Glomerular visceral epithelial cell (primary cell): Measurements from ENCODE around the gene AARSD1.
A peak's percentile ranks its signal among the peaks of the same experiment; 100 is the strongest.
"Not testable (repeated sequence)": the region's sequence is repeated elsewhere in the genome, so short reads cannot be mapped to it uniquely, and the experiment has no call there.

Experiments used
- DNase-seq: peaks from one replicate; pipeline ENCODE4 v3.0.0-alpha.2; 2016; ENCODE audit errors: extremely low spot score

AARSD1 gene, protein sequence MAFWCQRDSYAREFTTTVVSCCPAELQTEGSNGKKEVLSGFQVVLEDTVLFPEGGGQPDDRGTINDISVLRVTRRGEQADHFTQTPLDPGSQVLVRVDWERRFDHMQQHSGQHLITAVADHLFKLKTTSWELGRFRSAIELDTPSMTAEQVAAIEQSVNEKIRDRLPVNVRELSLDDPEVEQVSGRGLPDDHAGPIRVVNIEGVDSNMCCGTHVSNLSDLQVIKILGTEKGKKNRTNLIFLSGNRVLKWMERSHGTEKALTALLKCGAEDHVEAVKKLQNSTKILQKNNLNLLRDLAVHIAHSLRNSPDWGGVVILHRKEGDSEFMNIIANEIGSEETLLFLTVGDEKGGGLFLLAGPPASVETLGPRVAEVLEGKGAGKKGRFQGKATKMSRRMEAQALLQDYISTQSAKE

DNA sequence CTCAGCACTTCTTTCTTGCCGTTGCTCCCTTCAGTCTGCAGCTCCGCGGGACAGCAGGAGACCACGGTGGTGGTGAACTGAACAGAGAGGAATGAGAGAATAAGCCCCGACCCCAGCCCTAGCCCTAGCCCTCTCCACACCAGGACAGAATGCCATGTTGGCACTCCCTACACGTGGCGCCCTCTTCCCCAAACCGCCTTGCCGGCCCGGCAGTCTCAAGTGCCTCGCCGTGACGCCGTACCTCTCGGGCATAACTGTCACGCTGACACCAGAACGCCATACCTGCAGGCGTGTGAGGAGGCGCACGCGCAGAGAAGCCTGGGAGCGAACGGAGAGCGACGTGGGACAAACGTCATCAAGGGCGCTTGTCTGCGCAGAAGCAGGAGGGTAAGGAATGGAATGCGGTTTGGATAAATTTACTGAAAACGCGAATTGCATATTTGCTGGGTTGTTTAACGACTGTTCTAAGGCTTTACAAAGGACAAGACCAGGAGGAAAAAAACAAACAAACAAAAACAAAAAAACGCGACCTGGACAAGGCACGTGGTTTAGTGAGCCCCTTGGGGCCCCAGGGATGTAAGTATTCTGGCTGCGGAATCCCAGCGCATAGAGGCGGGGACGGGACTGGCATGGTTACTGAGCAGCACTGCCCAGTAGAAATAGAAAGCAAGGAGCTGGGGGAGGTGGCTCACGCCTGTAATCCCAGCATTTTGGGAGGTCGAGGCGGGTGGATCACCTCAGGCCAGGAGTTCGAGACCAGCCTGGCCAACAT is at the start of gene AARSD1:
Gene AARSD1, minus strand, starts transcription at position 294 of the 772 bp plus-strand sequence. Its CDS starts 14 bp downstream, at position 280.
- DNase-seq: peak; percentile 87

DNA sequence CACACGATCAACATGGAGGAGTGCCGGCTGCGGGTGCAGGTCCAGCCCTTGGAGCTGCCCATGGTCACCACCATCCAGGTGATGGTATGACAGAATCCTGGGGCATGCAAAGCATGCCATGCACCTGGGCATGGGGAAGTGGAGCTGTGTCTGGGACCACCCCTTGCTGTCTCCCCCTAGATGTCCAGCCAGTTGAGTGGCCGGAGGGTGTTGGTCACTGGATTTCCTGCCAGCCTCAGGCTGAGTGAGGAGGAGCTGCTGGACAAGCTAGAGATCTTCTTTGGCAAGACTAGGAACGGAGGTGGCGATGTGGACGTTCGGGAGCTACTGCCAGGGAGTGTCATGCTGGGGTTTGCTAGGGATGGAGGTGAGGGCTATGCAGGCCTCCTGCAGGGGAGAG is 49.0 kb upstream of the AARSD1 start:
- DNase-seq: no peak

DNA sequence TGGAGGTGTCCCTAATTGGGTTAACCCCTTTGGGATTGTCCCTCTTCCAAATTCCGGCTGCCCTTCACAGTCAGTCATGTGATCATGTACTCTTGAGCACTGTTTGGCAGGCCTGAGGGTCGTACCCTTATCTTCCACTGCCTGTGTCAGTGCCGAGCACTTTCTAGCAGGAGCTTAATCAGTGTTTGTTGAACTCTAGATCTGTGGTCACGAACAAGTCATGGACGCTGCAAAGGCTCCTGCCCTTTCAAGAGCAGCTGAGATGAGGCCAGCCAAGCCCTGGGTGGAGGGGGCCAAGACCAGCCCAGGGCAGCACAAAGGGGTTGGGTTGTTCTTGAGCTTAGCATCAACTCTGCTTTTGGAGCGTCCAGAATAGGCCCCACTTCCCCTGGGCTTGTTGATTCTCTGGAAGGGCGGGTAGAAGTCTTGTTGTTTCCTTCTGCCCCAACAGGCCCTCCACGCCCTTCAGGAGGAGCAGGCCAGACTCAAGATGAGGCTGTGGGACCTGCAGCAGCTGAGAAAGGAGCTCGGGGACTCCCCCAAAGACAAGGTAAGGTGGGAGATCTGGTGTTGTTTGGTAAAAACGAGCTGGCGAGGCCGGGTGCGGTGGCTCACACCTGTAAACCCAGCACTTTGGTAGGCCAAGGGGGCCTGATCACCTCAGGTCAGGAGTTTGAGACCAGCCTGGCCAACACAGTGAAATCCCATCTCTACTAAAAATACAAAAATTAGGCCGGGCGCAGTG is 47.6 kb upstream of the AARSD1 start:
- DNase-seq: no peak

DNA sequence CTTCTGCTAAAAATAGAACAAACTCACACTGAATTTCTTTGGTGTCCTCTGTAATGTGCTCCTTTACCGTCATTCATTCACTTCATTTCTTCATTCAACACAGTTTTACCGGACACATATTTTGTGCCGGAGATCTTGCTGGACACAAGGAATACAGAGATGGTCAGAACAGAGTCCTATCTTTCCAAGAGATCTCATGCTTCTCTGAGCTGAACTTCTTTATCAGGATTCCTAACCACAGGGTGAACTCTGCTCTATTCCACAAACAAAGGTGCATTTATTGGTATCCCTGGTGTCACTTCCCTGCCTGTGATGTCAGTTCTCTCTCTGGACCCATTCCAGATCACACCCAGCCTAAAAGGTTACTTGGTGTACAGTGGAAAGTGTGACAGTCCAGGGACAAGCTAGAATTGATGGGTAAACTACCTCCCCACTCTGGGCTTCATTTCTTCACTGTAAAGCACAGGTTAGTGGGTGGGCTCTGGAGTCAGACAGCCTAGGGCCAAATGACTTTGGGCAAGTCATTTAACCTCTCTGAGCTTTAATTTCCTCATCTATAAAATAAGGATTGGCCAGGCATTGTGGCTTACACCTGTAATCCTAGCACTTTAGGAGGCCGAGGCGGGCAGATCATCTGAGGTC is 46.5 kb upstream of the AARSD1 start:
- no peak for DNase-seq

DNA sequence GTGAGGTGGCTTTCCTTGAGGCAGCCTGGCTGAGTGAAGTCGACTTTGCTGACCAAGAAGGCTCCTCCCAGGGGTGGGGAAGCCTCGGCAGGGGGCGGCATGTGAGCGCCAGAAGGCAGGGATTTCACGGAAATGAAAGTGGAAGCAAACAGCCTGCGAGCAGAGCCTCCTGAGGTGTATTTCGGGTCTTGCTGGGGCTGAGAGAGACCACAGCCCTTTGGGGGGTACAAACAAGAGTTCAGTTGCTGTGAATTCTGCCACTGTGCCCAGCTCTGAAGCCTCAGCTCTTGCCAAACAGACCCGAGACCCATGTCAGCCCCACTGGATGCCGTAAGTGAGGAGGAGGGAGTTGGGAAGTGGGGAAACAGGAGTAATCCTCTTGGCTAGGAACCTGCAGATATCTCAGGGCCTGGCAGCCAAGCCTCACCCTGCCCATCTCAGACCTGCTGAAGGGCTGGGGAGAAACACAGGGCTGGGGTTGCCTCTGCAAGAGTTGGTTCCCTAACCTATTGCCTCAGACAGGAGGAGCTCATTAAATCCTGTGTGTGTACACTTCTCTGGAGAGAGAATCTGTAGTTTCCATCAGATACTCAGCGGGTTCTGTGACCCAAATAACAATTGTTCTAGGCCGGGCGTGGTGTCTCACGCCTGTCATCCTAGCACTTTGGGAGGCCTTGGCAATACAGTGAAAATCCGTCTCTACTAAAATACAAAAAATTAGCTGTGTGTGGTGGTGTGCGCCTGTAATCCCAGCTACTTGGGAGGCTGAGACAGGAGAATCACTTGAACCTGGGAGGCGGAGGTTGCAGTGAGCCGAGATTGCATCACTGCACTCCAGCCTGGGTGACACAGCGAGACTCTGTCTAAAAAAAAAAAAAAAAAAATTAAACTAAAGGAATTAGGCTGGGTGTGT is 42.6 kb upstream of the AARSD1 start, which contains the start of gene IFI35:
Gene IFI35, plus strand, starts transcription at position 146 of the 913 bp plus-strand sequence. Its CDS starts 164 bp downstream, at position 310.
- DNase-seq: peak; percentile 86

DNA sequence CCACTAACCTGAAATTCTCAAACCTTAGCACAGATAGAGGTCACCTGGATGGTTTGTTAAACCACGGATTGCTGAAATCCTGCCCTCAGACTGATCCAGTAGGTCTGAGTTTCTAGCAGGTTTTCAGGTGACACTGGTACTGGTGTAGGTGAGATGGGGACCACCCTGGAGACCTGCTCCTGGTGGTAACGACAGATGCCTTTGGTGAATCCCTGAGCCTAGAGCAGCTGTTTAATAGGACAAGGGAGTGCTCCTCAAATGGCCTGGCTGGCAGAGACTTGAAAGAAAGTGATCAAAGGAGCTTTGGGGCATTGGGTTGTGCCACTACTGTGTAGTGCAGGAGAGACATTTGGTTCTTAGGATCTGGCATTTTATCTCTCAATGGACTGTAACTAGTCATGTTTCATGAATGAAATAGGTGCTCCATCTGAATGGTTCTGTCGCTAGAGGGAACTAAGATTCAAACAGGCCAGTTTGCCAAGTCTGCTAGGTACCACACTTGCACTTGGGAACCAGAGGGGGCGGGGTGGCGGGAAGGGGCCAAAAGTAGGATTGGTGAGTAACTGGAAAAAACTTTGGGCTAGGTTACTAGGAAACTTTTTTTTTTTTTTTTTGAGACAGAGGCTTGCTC is 39.4 kb upstream of the AARSD1 start:
- DNase-seq: peak; percentile 57

DNA sequence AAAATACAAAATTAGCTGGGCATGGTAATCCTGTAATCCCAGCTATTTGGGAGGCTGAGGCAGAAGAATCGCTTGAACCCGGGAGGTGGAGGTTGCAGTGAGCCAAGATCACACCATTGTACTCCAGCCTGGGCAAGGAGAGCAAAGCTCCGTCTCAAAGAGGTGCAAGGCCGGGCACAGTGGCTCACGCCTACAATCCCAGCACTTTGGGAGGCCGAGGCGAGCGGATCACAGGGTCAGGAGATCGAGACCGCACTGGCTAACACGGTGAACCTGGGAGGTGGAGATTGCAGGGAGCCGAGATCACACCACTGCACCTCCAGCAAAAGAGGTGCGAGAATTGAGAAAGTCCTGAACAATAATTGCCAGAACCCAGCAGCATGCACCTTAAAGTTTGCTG is 36.6 kb upstream of the AARSD1 start:
- DNase-seq: not testable (repeated sequence)

DNA sequence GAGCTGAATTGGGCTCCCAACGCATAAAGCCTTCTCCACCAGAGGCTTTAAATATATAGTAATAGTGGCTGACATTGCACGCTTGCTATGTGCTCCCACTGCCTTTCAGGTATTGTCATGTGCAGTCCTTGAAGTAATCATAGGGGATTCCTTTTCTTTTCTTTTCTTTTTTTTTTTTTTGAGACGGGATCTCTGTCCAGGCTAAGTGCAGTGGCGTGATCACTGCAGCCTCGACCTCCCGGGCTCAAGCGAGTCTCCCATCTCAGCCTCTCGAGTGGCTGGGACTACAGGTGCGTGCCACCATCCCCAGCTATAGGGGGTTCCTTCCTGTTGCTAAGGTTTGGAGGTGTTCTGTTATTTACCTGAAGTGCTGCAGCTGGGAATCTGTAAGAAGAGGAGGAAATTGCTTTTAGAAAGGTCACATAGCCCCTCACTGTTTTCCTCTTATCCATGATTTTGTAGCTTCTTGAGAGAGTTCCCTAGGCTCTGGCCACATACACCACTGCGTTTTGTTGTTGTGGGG is 34.8 kb upstream of the AARSD1 start:
- no peak for DNase-seq

DNA sequence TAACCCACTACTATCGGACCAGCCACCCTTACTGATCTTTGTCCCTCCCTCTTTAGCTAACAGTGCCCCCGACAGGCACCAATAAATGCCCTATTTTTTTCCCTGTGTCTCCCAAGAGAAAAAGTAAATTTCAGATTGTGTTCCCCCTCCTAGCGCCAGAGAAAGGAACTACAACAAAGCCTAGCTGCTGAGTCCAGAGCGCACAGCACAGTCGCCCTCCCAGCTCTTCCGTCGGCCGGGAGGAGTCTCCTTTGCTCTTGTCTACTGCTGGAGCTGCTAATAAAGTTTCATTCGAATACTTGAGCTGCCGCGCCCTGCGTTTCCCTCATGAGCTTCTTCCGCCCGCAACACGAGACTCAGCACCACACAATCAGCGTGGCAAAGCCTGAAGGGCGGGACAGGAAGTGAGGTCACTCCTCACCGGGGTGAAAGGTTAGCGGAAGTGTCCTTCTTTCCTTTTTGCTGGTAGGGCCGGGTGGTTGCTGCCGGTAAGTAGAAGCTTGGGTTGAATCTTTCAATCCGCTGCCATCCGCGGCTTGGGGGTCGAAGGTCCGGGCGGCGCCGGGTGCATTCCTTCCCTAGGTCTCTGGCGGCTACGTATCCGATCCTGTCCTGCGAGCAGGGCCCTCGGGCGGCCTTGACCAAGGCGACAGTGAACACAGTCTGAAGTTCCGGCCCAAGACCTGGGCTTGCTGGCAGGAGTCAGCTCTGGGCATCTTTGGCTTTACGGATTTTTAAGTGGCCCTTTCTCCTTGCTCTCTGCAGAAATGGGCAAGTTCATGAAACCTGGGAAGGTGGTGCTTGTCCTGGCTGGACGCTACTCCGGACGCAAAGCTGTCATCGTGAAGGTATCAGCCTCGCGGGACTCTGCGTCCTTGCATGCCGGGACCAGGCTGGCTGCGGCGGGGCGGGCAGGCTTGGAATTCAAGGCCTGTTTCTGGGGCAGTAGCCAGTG is 34.0 kb upstream of the AARSD1 start, which contains the start of gene RPL27:
Gene RPL27, plus strand, starts transcription at position 436 of the 955 bp plus-strand sequence. Its CDS starts 332 bp downstream, at position 768.
- peak; percentile 100 for DNase-seq

DNA sequence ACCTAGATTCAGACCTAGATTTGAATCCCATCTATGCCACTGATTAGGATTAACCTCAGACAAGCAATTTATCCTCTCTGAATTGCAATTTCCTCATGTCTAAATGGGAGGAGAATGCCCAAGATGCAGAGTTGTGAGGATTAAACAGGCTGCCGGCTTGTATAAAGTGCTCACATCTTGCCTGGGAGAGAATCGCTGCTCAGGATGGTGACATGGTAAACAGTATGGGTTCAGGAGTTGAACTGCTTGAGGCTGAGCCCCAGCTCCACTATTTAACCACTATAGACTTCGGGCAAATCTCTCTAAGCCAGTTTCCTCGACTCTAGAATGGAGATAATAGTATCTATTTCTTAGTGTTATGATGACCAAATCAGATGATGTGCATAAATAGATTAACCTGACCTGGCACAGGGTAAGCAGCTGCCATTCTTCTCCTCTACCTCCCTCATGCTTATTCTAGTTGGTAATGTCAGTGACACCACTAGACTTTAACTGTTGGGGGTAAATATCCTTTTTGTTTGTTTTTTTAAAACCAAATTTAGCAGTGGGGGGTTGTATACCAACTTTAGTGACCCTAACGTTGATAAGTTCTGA is 33.2 kb upstream of the AARSD1 start:
- no peak for DNase-seq

DNA sequence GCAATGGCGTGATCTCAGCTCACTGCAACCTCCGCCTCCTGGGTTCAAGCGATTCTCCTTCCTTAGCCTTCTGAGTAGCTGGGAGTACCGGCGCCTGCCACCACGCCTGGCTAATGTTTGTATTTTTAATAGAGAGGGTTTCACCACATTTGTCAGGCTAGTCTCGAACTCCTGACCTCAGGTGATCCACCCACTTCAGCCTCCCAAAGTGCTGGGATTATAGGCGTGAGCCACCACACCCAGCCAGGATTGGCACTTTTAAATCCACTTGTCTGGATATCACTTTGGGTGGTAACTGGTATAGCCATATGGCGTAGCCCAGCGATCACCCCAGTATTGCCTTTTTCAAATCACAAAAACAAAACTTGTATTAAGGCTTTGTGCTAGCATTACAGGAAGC is 29.7 kb upstream of the AARSD1 start:
- DNase-seq: not testable (repeated sequence)

DNA sequence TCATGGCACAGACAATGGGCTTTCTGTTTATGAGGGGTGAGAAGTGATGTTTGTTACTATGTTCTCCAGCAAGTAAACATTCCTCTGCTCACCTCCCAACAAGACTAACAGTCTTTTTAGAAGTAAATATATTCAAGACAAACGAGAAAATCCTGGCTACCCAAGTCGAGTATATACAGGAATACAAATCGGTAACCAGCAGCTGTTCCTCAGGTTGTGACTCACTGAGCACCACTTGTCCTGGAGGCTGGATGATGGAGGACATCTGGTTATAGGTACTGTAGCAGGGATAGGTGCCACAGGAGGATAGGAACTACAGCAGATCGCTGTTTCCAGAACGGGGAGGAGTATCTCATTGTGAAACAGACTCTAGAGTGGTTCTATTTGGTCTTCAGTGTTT is 28.6 kb upstream of the AARSD1 start:
- no peak for DNase-seq

DNA sequence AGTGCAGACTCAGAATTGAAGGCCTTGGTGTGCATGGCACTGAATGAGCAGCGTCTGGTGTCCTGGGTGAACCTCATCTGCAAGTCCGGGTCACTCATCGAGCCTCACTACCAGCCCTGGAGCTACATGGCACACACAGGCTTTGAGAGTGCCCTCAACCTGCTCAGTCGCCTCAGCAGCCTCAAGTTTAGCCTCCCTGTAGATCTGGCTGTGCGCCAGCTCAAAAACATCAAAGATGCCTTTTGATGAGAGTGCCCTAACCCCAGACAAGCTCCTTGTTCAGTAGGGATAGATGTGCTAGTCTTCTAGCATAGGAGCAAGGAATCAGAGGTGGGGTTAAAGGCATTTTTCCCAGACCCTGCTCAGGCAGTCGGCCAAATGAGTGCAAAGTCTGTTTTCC is 27.2 kb upstream of the AARSD1 start:
- no peak for DNase-seq

DNA sequence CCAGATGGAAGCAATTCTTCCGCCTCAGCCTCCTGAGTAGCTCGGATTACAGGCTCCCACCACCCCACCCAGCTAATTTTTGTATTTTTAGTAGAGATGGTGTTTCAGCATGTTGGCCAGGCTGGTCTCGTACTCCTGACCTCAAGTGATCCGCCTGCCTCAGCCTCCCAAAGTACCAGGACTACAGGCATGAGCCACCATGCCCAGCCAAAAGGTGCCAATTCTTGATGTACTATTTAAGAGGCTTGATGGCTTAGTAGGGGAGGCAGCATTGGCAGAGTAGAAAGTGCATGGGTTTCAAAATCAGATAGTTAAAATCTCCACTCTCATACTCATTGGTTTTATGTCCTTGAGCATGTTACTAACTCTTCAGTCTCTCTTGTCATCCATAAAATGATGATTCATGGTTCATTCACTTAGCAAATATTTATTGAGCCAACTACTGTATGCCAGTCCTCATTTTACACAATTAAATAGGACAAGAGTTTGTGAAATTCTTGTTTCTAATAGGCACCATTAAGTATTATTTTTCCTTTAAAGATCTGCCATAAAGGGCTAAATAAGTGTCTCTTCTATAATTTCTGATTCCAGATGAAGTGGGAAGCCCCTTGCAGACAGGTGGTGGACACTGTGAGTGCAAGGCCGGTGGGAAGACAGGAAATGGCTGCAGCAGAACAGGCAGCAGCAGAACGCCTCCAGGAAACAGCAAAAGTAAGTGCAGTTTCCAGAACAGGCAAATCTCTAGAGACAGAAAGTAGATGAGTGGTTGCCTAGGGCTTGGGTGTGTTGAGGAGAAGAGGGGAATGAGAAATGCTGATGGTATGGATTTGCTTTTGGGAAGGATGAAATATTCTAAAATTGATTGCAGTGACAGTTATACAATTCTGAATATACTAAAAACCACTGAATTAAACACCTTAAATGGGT is 25.7 kb upstream of the AARSD1 start:
- no peak for DNase-seq

DNA sequence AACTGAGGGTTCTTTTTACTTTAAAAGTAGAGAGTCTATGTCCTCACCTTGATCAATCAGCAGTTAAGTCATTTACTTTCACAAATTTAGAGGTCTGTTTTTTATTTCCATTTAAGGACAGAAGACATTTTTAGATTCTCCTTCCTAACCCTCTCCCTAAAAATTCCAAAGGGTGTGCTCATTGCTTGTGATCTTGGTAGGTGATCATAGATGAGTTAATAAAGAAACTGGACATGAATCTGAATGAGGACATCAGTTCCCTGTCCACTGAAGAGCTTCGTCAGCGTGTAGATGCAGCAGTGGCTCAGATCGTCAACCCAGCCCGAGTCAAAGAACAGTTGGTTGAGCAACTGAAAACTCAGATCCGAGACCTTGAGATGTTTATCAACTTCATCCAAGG is 24.9 kb upstream of the AARSD1 start:
- DNase-seq: no peak

DNA sequence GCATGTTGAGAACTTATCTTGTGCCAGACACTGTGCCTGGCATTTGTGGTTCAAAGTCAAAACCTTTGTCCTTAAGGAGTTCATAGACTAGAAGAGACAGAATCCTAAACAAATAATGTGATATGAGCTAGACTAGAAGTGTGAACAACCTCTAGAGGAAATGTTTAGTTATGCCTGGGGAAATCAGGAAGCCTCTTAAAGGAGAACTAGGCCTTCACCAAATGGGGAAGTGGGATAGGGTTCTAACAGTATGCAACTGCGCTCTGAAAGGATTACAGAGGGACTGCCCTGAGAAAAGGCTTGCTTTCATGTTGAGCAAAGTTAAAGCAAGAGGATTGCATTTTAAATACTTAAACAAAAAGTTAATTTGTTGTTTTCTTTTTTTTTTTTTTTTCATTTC is 21.0 kb upstream of the AARSD1 start:
- DNase-seq: no peak

DNA sequence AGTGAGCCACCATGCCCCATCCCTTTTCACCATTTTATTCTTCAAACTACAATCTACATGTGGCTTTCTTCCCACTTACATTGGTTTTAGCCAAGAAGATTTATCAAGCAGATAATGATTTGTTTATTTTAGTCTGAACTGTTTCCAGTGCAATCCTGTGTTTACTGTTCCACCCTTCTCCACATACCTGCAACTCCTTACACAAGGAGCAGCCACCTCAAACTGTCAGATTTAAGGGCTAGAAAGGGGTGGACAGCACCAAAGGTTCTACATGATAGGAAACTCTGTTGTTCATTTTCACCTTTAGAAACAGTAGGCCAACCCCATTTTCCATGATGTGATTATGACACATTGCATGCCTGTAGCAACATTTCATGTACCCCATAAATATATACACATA is 18.0 kb upstream of the AARSD1 start:
- DNase-seq: no peak
